ENCODE measurements around the gene ARHGEF10L.
"Not testable (repeated sequence)": the region's sequence is repeated elsewhere in the genome, so short reads cannot be mapped to it uniquely, and the experiment has no call there.

The ARHGEF10L gene, protein sequence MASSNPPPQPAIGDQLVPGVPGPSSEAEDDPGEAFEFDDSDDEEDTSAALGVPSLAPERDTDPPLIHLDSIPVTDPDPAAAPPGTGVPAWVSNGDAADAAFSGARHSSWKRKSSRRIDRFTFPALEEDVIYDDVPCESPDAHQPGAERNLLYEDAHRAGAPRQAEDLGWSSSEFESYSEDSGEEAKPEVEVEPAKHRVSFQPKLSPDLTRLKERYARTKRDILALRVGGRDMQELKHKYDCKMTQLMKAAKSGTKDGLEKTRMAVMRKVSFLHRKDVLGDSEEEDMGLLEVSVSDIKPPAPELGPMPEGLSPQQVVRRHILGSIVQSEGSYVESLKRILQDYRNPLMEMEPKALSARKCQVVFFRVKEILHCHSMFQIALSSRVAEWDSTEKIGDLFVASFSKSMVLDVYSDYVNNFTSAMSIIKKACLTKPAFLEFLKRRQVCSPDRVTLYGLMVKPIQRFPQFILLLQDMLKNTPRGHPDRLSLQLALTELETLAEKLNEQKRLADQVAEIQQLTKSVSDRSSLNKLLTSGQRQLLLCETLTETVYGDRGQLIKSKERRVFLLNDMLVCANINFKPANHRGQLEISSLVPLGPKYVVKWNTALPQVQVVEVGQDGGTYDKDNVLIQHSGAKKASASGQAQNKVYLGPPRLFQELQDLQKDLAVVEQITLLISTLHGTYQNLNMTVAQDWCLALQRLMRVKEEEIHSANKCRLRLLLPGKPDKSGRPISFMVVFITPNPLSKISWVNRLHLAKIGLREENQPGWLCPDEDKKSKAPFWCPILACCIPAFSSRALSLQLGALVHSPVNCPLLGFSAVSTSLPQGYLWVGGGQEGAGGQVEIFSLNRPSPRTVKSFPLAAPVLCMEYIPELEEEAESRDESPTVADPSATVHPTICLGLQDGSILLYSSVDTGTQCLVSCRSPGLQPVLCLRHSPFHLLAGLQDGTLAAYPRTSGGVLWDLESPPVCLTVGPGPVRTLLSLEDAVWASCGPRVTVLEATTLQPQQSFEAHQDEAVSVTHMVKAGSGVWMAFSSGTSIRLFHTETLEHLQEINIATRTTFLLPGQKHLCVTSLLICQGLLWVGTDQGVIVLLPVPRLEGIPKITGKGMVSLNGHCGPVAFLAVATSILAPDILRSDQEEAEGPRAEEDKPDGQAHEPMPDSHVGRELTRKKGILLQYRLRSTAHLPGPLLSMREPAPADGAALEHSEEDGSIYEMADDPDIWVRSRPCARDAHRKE (N-terminal part only)

GRCh38 chr1:17539477-17540254 lies at the start of gene ARHGEF10L:
Gene ARHGEF10L, plus strand, starts transcription at chr1:17539698. Its CDS starts 40,898 bp downstream, at chr1:17580596.
- DNase-seq (ENCODE audit: low read depth in 2 of 2) = no peak

DNA sequence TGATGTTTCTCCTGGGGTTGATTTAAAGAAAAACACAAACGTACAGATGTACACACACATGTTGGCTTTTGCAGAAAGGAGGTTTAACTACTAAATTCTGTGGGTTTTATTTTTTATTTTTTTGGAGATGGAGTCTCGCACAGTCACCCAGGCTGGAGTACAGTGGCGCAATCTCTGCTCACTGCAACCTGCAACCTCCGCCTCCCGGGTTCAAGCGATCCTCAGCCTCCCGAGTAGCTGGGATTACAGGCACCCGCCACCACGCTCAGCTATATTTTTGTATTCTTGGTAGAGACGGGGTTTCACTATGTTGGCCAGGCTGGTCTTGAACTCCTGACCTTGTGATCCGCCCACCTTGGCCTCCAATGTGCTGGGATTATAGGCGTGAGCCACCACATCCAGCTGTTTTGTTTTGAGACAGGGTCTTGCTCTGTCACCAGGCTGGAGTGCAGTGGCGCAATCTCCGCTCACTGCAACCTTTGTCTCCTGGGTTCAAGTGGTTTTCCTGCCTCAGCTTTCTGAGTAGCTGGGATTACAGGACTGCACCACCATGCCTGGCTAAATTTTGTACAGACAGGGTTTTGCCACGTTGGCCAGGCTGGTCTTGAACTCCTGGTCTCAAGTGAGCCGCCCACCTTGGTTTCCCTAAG lies 49.6 kb upstream of the ARHGEF10L start:
- not testable (repeated sequence) for DNase-seq (ENCODE audit: low read depth in 2 of 2)

DNA sequence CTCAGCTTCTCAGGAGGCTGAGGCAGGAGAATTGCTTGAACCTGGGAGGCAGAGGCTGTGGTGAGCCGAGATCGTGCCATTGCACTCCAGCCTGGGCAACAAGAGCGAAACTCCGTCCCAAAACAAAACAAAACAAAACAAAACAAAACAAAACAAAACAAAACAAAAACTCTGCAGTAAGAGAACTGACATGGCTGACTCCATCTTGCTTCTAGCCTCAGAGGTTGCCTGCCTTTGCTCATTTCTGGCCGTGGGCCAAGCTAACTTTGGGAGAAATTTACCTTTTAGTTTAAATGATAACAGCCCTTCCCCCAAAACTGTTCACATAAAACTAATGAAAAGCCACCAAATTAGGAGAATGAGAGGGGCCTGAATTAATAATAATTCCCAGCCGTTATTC lies 48.8 kb upstream of the ARHGEF10L start:
- DNase-seq (ENCODE audit: low read depth in 2 of 2) = not testable (repeated sequence)

- peak; percentile 50 for DNase-seq (ENCODE audit: low read depth in 2 of 2)
Measured at GRCh38 chr1:17494114-17494729, 45.3 kb upstream of the ARHGEF10L start.

- no peak for DNase-seq (ENCODE audit: low read depth in 2 of 2)
Measured at GRCh38 chr1:17496419-17496818, 43.1 kb upstream of the ARHGEF10L start.

GRCh38 chr1:17498214-17498613 lies 41.3 kb upstream of the ARHGEF10L start:
- no peak for DNase-seq (ENCODE audit: low read depth in 2 of 2)

GRCh38 chr1:17502326-17502778 lies 37.1 kb upstream of the ARHGEF10L start:
- peak; percentile 38 to 39 for DNase-seq (ENCODE audit: low read depth in 2 of 2)

GRCh38 chr1:17503146-17503545 lies 36.4 kb upstream of the ARHGEF10L start:
- DNase-seq (ENCODE audit: low read depth in 2 of 2) = no peak

DNA sequence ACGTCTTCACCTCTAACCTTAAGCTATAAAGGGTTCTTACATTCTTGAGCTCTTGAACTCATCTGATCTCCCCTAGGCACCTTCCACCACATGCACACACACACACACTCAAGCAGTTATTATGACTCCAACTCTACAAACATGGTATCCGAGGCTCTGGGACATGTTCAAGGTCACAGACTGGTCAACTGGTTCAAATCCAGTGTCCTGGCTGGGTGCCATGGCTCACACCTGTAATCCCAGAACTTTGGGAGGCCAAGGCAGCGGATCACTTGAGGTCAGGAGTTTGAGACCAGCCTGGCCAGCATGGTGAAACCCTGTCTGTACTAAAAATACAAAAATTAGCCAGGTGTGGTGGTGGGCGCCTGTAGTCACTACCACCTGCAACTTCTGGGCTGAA lies 32.3 kb upstream of the ARHGEF10L start:
- DNase-seq (ENCODE audit: low read depth in 2 of 2) = not testable (repeated sequence)

DNA sequence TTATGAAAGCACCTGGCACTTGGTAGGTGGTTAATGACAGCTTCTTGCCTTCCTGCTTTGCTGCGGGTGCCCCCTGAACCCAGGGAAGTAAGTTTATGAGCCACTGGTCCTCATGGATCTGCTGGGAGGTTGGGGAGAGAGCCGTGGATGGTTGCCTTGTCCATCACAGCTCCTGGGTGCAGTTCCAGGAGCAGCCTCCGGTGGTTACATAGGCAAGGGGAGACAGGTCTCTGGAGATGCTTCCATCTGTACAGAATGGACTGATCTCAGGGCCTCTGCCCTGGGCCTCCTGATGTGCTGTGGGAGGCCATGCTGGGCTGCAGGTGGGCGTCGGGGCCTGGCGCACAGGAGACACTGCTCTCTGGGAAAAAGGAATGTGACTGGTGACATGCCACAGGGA lies 31.6 kb upstream of the ARHGEF10L start:
- no peak for DNase-seq (ENCODE audit: low read depth in 2 of 2)

- no peak for DNase-seq (ENCODE audit: low read depth in 2 of 2)
Measured at GRCh38 chr1:17509363-17509762, 30.1 kb upstream of the ARHGEF10L start.

- DNase-seq (ENCODE audit: low read depth in 2 of 2) = no peak
Measured at GRCh38 chr1:17510138-17510537, 29.4 kb upstream of the ARHGEF10L start.

- DNase-seq (ENCODE audit: low read depth in 2 of 2) = no peak
Measured at GRCh38 chr1:17511188-17511587, 28.3 kb upstream of the ARHGEF10L start.

GRCh38 chr1:17513131-17513530 lies 26.4 kb upstream of the ARHGEF10L start:
- no peak for DNase-seq (ENCODE audit: low read depth in 2 of 2)

GRCh38 chr1:17514776-17515175 lies 24.7 kb upstream of the ARHGEF10L start:
- no peak for DNase-seq (ENCODE audit: low read depth in 2 of 2)

- no peak for DNase-seq (ENCODE audit: low read depth in 2 of 2)
Measured at GRCh38 chr1:17515902-17516301, 23.6 kb upstream of the ARHGEF10L start.

DNA sequence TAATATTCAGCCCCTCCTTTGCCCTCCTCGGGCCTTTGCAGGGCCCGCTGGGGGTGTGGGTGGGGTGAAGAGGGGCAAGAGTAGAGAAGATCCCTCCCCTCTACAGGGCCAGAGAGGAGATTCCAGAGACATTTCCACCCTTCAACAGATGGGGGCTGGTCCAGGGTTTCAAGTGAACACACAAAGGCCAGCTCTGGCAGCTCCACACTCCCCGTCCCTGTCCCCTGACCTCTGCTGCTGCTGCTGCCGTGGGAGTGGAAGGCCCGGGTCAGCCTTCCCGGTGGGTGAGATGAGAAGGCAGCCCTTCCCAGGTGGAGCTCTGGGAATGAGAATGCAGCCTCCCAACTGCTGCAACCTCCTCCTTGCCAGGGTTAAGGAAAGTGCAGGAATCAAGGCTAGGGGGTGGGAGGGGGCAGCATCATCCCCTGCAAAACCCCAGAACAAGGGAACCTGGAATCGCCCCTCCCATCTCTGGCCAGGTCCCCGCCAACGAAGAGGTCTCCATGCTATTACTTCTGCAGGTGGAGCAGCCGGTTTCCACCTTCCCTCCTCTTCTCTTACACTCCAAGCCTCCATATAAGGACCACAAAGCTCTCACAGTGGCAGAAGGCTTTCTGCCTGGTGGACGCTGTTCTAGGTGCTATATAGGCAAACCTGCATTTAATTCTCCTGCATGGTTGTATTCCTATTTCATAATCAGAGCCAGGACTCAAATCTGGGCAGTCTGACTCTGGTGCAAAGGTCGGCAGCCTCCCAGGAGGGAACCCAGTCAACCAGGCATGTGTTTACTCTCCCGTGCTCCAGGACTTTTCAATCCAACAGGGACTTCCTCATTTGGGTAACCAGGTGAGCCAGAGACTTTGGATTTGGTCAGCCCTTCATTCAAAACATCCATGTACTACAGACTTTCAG lies 22.9 kb upstream of the ARHGEF10L start:
- DNase-seq (ENCODE audit: low read depth in 2 of 2) = no peak

GRCh38 chr1:17520041-17520440 lies 19.5 kb upstream of the ARHGEF10L start:
- no peak for DNase-seq (ENCODE audit: low read depth in 2 of 2)

Measured in stimulated activated CD8-positive, alpha-beta memory T cell treated with anti-CD3 and anti-CD28 coated beads, Interleukin-15, amount 100 ng/mL, for 48 hours (primary cell).